Kidney (tissue), 14 donors: ENCODE data around the gene CFAP69. TPM values are rescaled to one million over a fixed set of nuclear protein-coding genes. Genes with fewer than 3 reads are reported as not detected.

ENCODE experiments used
- DNase-seq, 5 donors: peaks; one replicate each; pipeline ENCODE4 v3.0.0-alpha.2; 2013 to 2020
- FAIRE-seq: peaks from 2 replicates; lab custom pipeline; 2012; peaks lifted over from hg19 to GRCh38; lab: Jason Lieb, UNC
- H3K27ac ChIP-seq, 2 donors: one replicate each; pipeline ENCODE4 v1.7.0; 2013; ENCODE audit warnings: low read depth in 2 of 2, low read length in 2 of 2, inconsistent platforms in 1 of 2
- H3K27me3 ChIP-seq: one replicate; pipeline ENCODE4 v1.7.1; 2013; ENCODE audit warnings: low read length, inconsistent platforms; ENCODE audit not compliant: control insufficient read depth, insufficient read depth
- H3K36me3 ChIP-seq, 3 donors: one replicate each; pipeline versions ENCODE4 v1.7.0 to v1.7.1; 2013; ENCODE audit warnings: low read length in 3 of 3, control low read depth in 1 of 3, inconsistent platforms in 1 of 3; ENCODE audit not compliant: insufficient read depth in 3 of 3, control insufficient read depth in 2 of 3
- H3K4me1 ChIP-seq, 3 donors: one replicate each; pipeline versions ENCODE4 v1.7.0 to v1.7.1; 2013; ENCODE audit warnings: low read length in 3 of 3, inconsistent platforms in 1 of 3, low read depth in 1 of 3; ENCODE audit not compliant: control insufficient read depth in 2 of 3, insufficient read depth in 2 of 3
- H3K4me3 ChIP-seq, 3 donors: one replicate each; pipeline versions ENCODE4 v1.7.0 to v1.8.1; 2013; ENCODE audit warnings: low read length in 3 of 3, control low read depth in 1 of 3, inconsistent platforms in 1 of 3
- H3K9ac ChIP-seq, 3 donors: one replicate each; pipeline versions ENCODE4 v1.7.0 to v1.7.1; 2013; ENCODE audit warnings: low read length in 3 of 3, control low read depth in 1 of 3, inconsistent platforms in 1 of 3
- H3K9me3 ChIP-seq, 3 donors: one replicate each; pipeline versions ENCODE4 v1.7.0 to v1.7.1; 2013; ENCODE audit warnings: low read length in 3 of 3, control low read depth in 1 of 3, inconsistent platforms in 1 of 3; ENCODE audit not compliant: control insufficient read depth in 2 of 3, insufficient read depth in 1 of 3
- CTCF ChIP-seq: IDR thresholded peaks from 3 replicates; pipeline ENCODE4 v1.5.1; 2012; ENCODE audit warnings: mild to moderate bottlenecking, moderate library complexity, borderline replicate concordance; ENCODE audit not compliant: insufficient read depth; ENCODE audit errors: extremely low read depth
- intact Hi-C: fragments of 100-400 bp; cut with DNase I; formaldehyde crosslinking; loops from one replicate; pipeline ENCODE4 v1.11.1; 2022
- polyA plus RNA-seq: library from polyadenylated mRNA; stranded (reverse); fragments of 350-450 nt; fragmentation: Illumina TruSeq; extraction: RNeasy Lipid Tissue Mini Kit (QIAGEN cat#74804); gene quantifications from one replicate; pipeline ENCODE4 v1.2.3, GENCODE V29; 2014; ENCODE audit warnings: low read depth, low replicate concordance; ENCODE audit not compliant: insufficient read depth
- total RNA-seq: library from RNA; stranded (reverse); fragmentation: NEBNext Ultra II Directional; extraction: Animal tissue kit (Norgen Biotek cat#: 25700); gene quantifications from one replicate; pipeline ENCODE4 v1.2.1, GENCODE V29; 2021
- donor health status: control.
- donor health status: control.
- donor health status: control.
- donor health status: control.
- donor health status: control.
- donor health status: DM: yes; HTN: yes; CAD: no.
- donor health status: Normal renal cell carcinoma (clear cell type).

Gene CFAP69
- total and polyA plus RNA-seq, 2 donors from 2014 or later: 9.2 to 13.2 TPM

DNA sequence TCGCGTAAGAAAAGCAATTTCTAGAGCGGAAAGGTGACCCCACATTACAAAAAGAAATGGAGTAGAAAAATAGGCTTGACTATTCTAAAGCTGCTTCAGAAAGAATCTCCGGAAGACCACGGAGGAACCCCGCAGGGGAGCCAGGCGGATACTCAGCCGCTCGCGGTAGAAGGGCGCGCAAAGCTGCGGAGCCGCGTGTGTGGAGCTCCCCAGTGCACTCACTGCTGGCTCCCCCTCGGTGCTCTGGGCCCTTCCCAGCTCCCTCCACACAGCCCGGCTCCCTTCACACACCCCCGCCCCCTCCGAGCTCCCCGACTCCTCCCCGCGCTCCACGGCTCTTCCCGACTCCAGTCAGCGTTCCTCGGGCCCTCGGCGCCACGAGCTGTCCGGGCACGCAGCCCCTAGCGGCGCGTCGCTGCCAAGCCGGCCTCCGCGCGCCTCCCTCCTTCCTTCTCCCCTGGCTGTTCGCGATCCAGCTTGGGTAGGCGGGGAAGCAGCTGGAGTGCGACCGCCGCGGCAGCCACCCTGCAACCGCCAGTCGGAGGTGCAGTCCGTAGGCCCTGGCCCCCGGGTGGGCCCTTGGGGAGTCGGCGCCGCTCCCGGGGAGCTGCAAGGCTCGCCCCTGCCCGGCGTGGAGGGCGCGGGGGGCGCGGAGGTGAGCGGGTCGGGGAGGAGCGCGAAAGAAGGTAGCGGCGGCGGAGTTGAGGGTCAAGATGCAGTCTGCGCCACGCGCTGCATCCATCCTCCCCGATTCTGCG, 33.4 kb upstream of the CFAP69 start, which contains the start of gene STEAP2:
Gene STEAP2, plus strand, starts transcription at position 350 of the 758 bp plus-strand sequence. CDS start 13,343 bp downstream, outside the sequence.
- Histone ChIP-seq H3K9ac (peak within 1 kb of the TSS; percentile 45 to 95 (median 90)), H3K9me3 (no peaks in the 10 kb centered on the region)

DNA sequence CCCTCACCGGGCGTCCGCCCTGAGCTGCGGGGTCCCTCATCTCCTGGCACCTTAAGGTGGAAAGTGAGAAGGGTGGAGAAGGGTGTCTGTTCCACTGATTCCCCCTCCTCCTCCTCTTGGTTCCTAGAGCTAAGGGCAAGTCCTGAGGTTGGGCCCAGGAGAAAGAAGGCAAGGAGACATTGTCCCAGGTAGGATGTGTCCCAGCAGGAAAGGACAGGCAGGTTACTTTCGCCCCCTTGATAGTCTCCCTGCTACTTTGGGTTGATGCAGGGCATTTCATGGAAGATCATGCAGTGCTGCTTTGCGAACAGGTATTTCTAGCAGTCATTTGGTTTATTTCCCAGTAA, 32.9 kb upstream of the CFAP69 start:
- FAIRE-seq (no peak), DNase-seq (no peak)
- intact Hi-C loops: no loop called here
- TF ChIP-seq CTCF: no peak
- H3K4me3 ChIP-seq: peak overlapping the region; percentile 64 to 84 (median 68)
- H3K4me1 ChIP-seq: peaks cover 0 to 18% (median 0%) of the 10 kb centered on the region in 3 donors
- no peaks in the 10 kb centered on the region for H3K36me3 ChIP-seq
- no peaks in the 10 kb centered on the region for H3K9me3 ChIP-seq
- no peaks in the 10 kb centered on the region for H3K27me3 ChIP-seq
- peak overlapping the region; percentile 86 to 88 for H3K27ac ChIP-seq
- H3K9ac ChIP-seq: peak overlapping the region in 2 of 3 donors; percentile 45 to 81

More for the DNA sequence above, 33.4 kb upstream of the CFAP69 start, which contains the start of gene STEAP2:
- no peak for FAIRE-seq
- peak within 1 kb of the TSS; percentile 86 to 88 for H3K27ac ChIP-seq
- H3K27me3 ChIP-seq: no peaks in the 10 kb centered on the region
- intact Hi-C loops: no loop called here
- H3K4me3 ChIP-seq: peak within 1 kb of the TSS; percentile 68 to 84 (median 78)
- H3K4me1 ChIP-seq: peaks cover 0 to 18% (median 0%) of the 10 kb centered on the region in 3 donors
- peak; percentile 37 for TF ChIP-seq CTCF
- no peaks in the 10 kb centered on the region for H3K36me3 ChIP-seq
- peak; percentile 94 to 97 (median 95) for DNase-seq

- DNase-seq: no peak
- Histone ChIP-seq H3K36me3 (no peaks in the 10 kb centered on the region), H3K9ac (no peak overlapping the region), H3K27ac (no peak overlapping the region), H3K4me3 (no peak overlapping the region), H3K4me1 (peaks cover 0 to 18% (median 0%) of the 10 kb centered on the region in 3 donors), H3K9me3 (no peaks in the 10 kb centered on the region), H3K27me3 (no peaks in the 10 kb centered on the region)
- no peak for TF ChIP-seq CTCF
- intact Hi-C loops: no loop called here
- no peak for FAIRE-seq
Measured at GRCh38 chr7:90213521-90213920, 31.5 kb upstream of the CFAP69 start.
